Measurements from ENCODE around the gene KRTAP2-2. TPM values are rescaled to one million over a fixed set of nuclear protein-coding genes. Genes with fewer than 3 reads are reported as not detected.
"Not testable (repeated sequence)": the region's sequence is repeated elsewhere in the genome, so short reads cannot be mapped to it uniquely, and the experiment has no call there.

Gene KRTAP2-2
- total RNA-seq, 1 donor from 2014 or later = not detected

GRCh38 chr17:41098042-41098441, 43.0 kb upstream of the KRTAP2-2 start, which contains the start of gene KRTAP4-8:
Gene KRTAP4-8 (minus strand): TSS chr17:41098142. CDS start chr17:41098084, 58 bp downstream.
- DNase-seq (no peak), ATAC-seq (ENCODE audit: low read depth) (no peak)
- H3K4me3 Mint-ChIP-seq = no peak within 1 kb of the TSS
- peaks cover 25% of the 10 kb centered on the region for H3K27me3 Mint-ChIP-seq
- no peak for TF ChIP-seq CTCF (IDR thresholded peaks at IDR 0.05)
- H3K4me1 Mint-ChIP-seq = peaks cover 10% of the 10 kb centered on the region
- ChIA-PET CTCF (no interaction called here), POLR2A (no interaction called here)
- intact Hi-C loops (cut with micrococcal nuclease) = no loop called here
- no peaks in the 10 kb centered on the region for H3K36me3 Mint-ChIP-seq (ENCODE audit: low read depth)
- H3K27ac Mint-ChIP-seq = no peak within 1 kb of the TSS
- peaks cover 1% of the 10 kb centered on the region for H3K9me3 Mint-ChIP-seq

- Mint-ChIP-seq H3K4me1 (peaks cover 10% of the 10 kb centered on the region), H3K36me3 (ENCODE audit: low read depth) (no peaks in the 10 kb centered on the region), H3K9me3 (peaks cover 2% of the 10 kb centered on the region), H3K4me3 (no peak overlapping the region), H3K27me3 (peaks cover 25% of the 10 kb centered on the region), H3K27ac (no peak overlapping the region)
- ATAC-seq (ENCODE audit: low read depth) (no peak), DNase-seq (no peak)
- no peak for TF ChIP-seq CTCF (IDR thresholded peaks at IDR 0.05)
- POLR2A ChIA-PET = no interaction called here
- CTCF ChIA-PET = no interaction called here
- intact Hi-C loops (cut with micrococcal nuclease) = no loop called here
These were observed 41.0 kb upstream of the KRTAP2-2 start for GRCh38 chr17:41096055-41096454.

- intact Hi-C loops (cut with micrococcal nuclease); ATAC-seq (ENCODE audit: low read depth): not testable (repeated sequence)
These were observed 33.8 kb upstream of the KRTAP2-2 start for GRCh38 chr17:41088760-41089352.

GRCh38 chr17:41084100-41084856, 29.2 kb upstream of the KRTAP2-2 start, which contains the start of gene KRTAP4-7:
Gene KRTAP4-7 (plus strand): TSS chr17:41084150. CDS start chr17:41084207, 57 bp downstream.
- H3K27ac Mint-ChIP-seq; POLR2A ChIA-PET; intact Hi-C loops (cut with micrococcal nuclease); ATAC-seq (ENCODE audit: low read depth); H3K4me3 Mint-ChIP-seq; H3K9me3 Mint-ChIP-seq; H3K36me3 Mint-ChIP-seq (ENCODE audit: low read depth); H3K4me1 Mint-ChIP-seq; CTCF ChIA-PET; DNase-seq: not testable (repeated sequence)
- peaks cover 10% of the 10 kb centered on the region for H3K27me3 Mint-ChIP-seq

More at GRCh38 chr17:41088760-41089352, 33.8 kb upstream of the KRTAP2-2 start:
- H3K36me3 Mint-ChIP-seq (ENCODE audit: low read depth); H3K27ac Mint-ChIP-seq; H3K4me3 Mint-ChIP-seq; H3K4me1 Mint-ChIP-seq; POLR2A ChIA-PET; DNase-seq; H3K27me3 Mint-ChIP-seq; CTCF ChIA-PET; H3K9me3 Mint-ChIP-seq: not testable (repeated sequence)

DNA sequence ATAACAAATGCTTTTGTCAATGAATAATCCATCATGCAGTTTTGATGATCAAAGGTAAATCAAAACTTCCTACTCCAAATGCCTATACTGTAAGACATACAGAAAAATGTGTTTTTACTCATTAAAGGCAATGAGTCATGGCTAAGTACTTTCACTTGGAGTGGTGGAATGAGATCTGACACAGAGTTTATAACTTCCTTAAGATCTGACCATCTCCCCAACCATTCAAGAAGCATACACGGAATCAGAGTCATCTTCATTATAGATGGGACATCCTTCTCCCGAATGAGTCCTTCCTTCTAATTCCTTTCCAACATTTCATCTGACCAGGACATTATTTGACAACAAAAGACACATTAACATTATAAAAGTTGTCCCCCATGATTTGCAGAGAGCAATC, 28.4 kb upstream of the KRTAP2-2 start:
- ATAC-seq (ENCODE audit: low read depth); H3K4me1 Mint-ChIP-seq; H3K4me3 Mint-ChIP-seq; H3K27ac Mint-ChIP-seq; H3K9me3 Mint-ChIP-seq; POLR2A ChIA-PET; CTCF ChIA-PET; intact Hi-C loops (cut with micrococcal nuclease); DNase-seq; H3K36me3 Mint-ChIP-seq (ENCODE audit: low read depth): not testable (repeated sequence)
- H3K27me3 Mint-ChIP-seq = peaks cover 12% of the 10 kb centered on the region

- Mint-ChIP-seq H3K36me3 (ENCODE audit: low read depth) (no peaks in the 10 kb centered on the region), H3K4me3 (no peak overlapping the region), H3K9me3 (no peaks in the 10 kb centered on the region), H3K27ac (no peak overlapping the region), H3K4me1 (no peaks in the 10 kb centered on the region), H3K27me3 (peaks cover 16% of the 10 kb centered on the region)
- ChIA-PET POLR2A (no interaction called here), CTCF (no interaction called here)
- intact Hi-C loops (cut with micrococcal nuclease) = no loop called here
- DNase-seq = no peak
- no peak for TF ChIP-seq CTCF (IDR thresholded peaks at IDR 0.05)
- ATAC-seq (ENCODE audit: low read depth) = no peak
These were observed 27.6 kb upstream of the KRTAP2-2 start for GRCh38 chr17:41082626-41083025.

Measured in activated B cell treated with CpG ODN at 0.5 μM for 24 hours (primary cell).